RWPE1 (cell line): ENCODE measurements around the gene LRRC4.

Experiments
- CTCF ChIA-PET: fragments of 350-600 bp; sonication (Branson Sonifier 250); formaldehyde crosslinking; extraction: SDS; loops from one replicate; lab custom pipeline; 2021; lab: Yijun Ruan, JAX
- POLR2A ChIA-PET: fragments of 400-600 bp; formaldehyde crosslinking; extraction: SDS; loops from one replicate; lab custom pipeline; 2020; ENCODE audit warnings: antibody characterized with exemption; ENCODE audit not compliant: low non-redundant PET; lab: Yijun Ruan, JAX
- DNase-seq: peaks from one replicate; pipeline ENCODE4 v3.0.0; 2012; ENCODE audit warnings: low spot score
- H3K27ac ChIP-seq: fragments of 450-650 bp; 2 replicates; pipeline ENCODE4 v1.5.1; 2017
- CTCF ChIP-seq: fragments of 450-650 bp; conservative IDR thresholded peaks from 2 replicates; pipeline ENCODE4 v1.5.1; 2017; ENCODE audit warnings: low read depth, mild to moderate bottlenecking

The LRRC4 gene

GRCh38 chr7:128007303-128007680, 23.9 kb downstream of the LRRC4 start:
- no peak for DNase-seq
- H3K27ac ChIP-seq = no peak overlapping the region
- ChIA-PET POLR2A (no interaction called here), CTCF (no interaction called here)
- TF ChIP-seq CTCF = no peak

- no peak for TF ChIP-seq CTCF
- no peak overlapping the region for H3K27ac ChIP-seq
- ChIA-PET POLR2A (no interaction called here), CTCF (interaction anchor here (0.6 kb wide), 1 partner anchor 19 kb away, joined by 5 read pairs; no protein-coding TSS in a partner anchor)
- no peak for DNase-seq
Measured at GRCh38 chr7:128006550-128007302, 24.5 kb downstream of the LRRC4 start.

GRCh38 chr7:128005759-128006159, 25.5 kb downstream of the LRRC4 start:
- H3K27ac ChIP-seq = no peak overlapping the region
- DNase-seq = no peak
- ChIA-PET CTCF (interaction anchor here (0.6 kb wide), 1 partner anchor 20 kb away, joined by 5 read pairs; no protein-coding TSS in a partner anchor), POLR2A (no interaction called here)
- TF ChIP-seq CTCF = no peak

- ChIA-PET POLR2A (no interaction called here), CTCF (no interaction called here)
- no peak overlapping the region for H3K27ac ChIP-seq
- DNase-seq = no peak
- no peak for TF ChIP-seq CTCF
Measured at GRCh38 chr7:128005117-128005516, 26.1 kb downstream of the LRRC4 start.

- CTCF ChIA-PET = interaction anchor here (0.7 kb wide), 1 partner anchor 9 kb away, joined by 4 read pairs; no protein-coding TSS in a partner anchor
- no peak overlapping the region for H3K27ac ChIP-seq
- no peak for TF ChIP-seq CTCF
- DNase-seq = no peak
- POLR2A ChIA-PET = no interaction called here
Measured at GRCh38 chr7:128004623-128005022, 26.6 kb downstream of the LRRC4 start.

- ChIA-PET POLR2A (interaction anchor here (0.7 kb wide), 1 partner anchor 58 kb away, joined by 4 read pairs; no protein-coding TSS in a partner anchor), CTCF (interaction anchor here (0.7 kb wide), 1 partner anchor 8 kb away, joined by 4 read pairs; no protein-coding TSS in a partner anchor)
- TF ChIP-seq CTCF = no peak
- no peak overlapping the region for H3K27ac ChIP-seq
- DNase-seq = no peak
Measured at GRCh38 chr7:128003787-128004186, 27.4 kb downstream of the LRRC4 start.
